ENCODE data around the gene GPN1. TPM values are rescaled to one million over a fixed set of nuclear protein-coding genes. Genes with fewer than 3 reads are reported as not detected.

Gene GPN1
- total RNA-seq, 1 donor from 2014 or later, result 13.1 TPM

GRCh38 chr2:27689424-27689823, 60.6 kb downstream of the GPN1 start:
- Histone ChIP-seq H3K27ac (no peak overlapping the region), H3K27me3 (no peaks in the 10 kb centered on the region), H3K9me3 (no peaks in the 10 kb centered on the region), H3K4me3 (no peak overlapping the region), H3K36me3 (peaks cover 29 to 57% of the 10 kb centered on the region in 2 donors), H3K4me1 (no peaks in the 10 kb centered on the region)
- no peak for DNase-seq (ENCODE audit: low spot score in 2 of 2)
- TF ChIP-seq CTCF (IDR thresholded peaks at IDR 0.05), result no peak
- intact Hi-C loops (cut with DNase I), result loop anchor here (10.0 kb wide), 1 partner anchor 875 kb away; no protein-coding TSS in a partner anchor

- DNase-seq (ENCODE audit: low spot score in 2 of 2), result no peak
- no peaks in the 10 kb centered on the region for H3K9me3 ChIP-seq
- H3K36me3 ChIP-seq, result peaks cover 31 to 57% of the 10 kb centered on the region in 2 donors
- H3K4me3 ChIP-seq, result no peak overlapping the region
- intact Hi-C loops (cut with DNase I), result no loop called here
- no peaks in the 10 kb centered on the region for H3K4me1 ChIP-seq
- H3K27me3 ChIP-seq, result no peaks in the 10 kb centered on the region
- no peak overlapping the region for H3K27ac ChIP-seq
- no peak for TF ChIP-seq CTCF (IDR thresholded peaks at IDR 0.05)
Observed at GRCh38 chr2:27690052-27690451, 61.2 kb downstream of the GPN1 start.

GRCh38 chr2:27697660-27698059, 68.8 kb downstream of the GPN1 start:
- TF ChIP-seq CTCF (IDR thresholded peaks at IDR 0.05), result no peak
- Histone ChIP-seq H3K4me1 (no peaks in the 10 kb centered on the region), H3K9me3 (no peaks in the 10 kb centered on the region), H3K27ac (no peak overlapping the region), H3K4me3 (no peak overlapping the region), H3K27me3 (no peaks in the 10 kb centered on the region), H3K36me3 (peaks cover 22 to 45% of the 10 kb centered on the region in 2 donors)
- DNase-seq (ENCODE audit: low spot score in 2 of 2), result no peak
- intact Hi-C loops (cut with DNase I), result no loop called here

Other genes starting within 250 kb of the GPN1 start
- gene ZNF513, start 248.3 kb upstream of the GPN1 start, total RNA-seq, result 17.7 TPM
- gene PPM1G, start 219.5 kb upstream of the GPN1 start, total RNA-seq, result 24.7 TPM
- gene NRBP1, start 200.4 kb upstream of the GPN1 start, total RNA-seq, result 42.1 TPM
- gene KRTCAP3, start 186.7 kb upstream of the GPN1 start, total RNA-seq, result not detected
- gene IFT172, start 139.3 kb upstream of the GPN1 start, total RNA-seq, result 204 TPM
- gene FNDC4, start 133.8 kb upstream of the GPN1 start, total RNA-seq, result 18.1 TPM
- gene GCKR, start 132.2 kb upstream of the GPN1 start, total RNA-seq, result not detected
- gene ZNF512, start 46.0 kb upstream of the GPN1 start, total RNA-seq, result 64.8 TPM
- 8.0 TPM for gene CCDC121, start within 50 bp of the GPN1 start, total RNA-seq
- gene SUPT7L, start 34.6 kb downstream of the GPN1 start, total RNA-seq, result 6.1 TPM
- gene SLC4A1AP, start 34.8 kb downstream of the GPN1 start, total RNA-seq, result 26.8 TPM
- gene MRPL33, start 142.7 kb downstream of the GPN1 start, total RNA-seq, result 3.4 TPM